HG03442 (cell line): Measurements from ENCODE around the gene TRIM29.

Experiments
- ATAC-seq: cut with Tn5 transposase; IDR thresholded peaks from one replicate; pipeline ENCODE4 v1.9.1; 2021; ENCODE audit warnings: mild to moderate bottlenecking, moderate library complexity; ENCODE audit not compliant: unreplicated experiment

Gene TRIM29

DNA sequence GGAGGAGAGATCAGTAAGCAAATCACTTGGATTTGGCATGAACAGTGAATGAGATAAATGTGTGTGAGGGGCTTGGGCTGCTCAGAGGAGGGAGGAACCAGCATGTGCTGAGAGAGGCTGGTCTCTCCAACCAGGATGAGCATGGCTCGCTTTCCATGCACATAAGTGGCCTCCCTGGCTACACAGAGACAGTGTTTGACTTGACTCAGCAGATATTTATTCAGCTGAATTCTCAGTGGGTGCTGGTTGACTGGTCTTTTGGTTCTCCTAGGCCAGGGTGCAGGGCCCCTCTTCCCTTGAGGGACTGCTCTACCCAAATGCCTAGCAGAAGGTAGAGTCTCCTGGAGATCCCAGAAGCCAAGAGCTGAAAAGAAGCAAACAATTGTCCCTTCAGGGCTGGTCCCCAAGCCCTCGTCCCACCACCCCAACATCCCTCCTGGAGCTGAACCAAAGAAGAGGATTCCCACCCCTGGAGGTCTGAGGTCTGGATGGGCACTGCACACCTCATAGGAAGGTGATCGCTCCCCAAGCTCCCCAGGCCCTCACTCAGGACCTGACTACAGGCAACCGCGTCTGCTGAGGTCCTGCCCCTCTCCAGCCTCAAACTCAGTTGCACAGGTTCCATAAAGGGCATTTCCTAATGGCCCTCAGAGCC is 3.3 kb upstream of the TRIM29 start:
- ATAC-seq, result no peak

- no peak for ATAC-seq
Observed at GRCh38 chr11:120139316-120140069, 1.6 kb upstream of the TRIM29 start.

GRCh38 chr11:120137187-120137610 is 714 bp downstream of the TRIM29 start:
- ATAC-seq, result no peak

GRCh38 chr11:120136356-120136755 is 1.6 kb downstream of the TRIM29 start:
- no peak for ATAC-seq

- no peak for ATAC-seq
Observed at GRCh38 chr11:120135838-120136237, 2.1 kb downstream of the TRIM29 start.

DNA sequence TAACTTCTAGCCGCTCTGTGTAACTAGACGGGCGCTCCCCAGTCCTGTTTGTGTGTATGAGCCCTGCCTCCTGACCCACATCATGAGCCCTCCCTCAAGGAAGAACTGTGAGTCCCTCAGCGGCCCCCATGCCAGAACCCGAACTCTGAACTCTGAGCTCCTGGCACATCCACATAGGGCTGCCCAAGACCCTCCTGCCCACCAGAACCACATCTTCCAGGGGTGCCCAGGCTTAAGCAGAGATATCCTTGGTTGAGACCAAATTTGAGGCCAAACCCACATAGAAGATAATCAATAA is 3.0 kb downstream of the TRIM29 start:
- no peak for ATAC-seq

GRCh38 chr11:120134106-120134930 is 3.6 kb downstream of the TRIM29 start:
- ATAC-seq, result no peak

DNA sequence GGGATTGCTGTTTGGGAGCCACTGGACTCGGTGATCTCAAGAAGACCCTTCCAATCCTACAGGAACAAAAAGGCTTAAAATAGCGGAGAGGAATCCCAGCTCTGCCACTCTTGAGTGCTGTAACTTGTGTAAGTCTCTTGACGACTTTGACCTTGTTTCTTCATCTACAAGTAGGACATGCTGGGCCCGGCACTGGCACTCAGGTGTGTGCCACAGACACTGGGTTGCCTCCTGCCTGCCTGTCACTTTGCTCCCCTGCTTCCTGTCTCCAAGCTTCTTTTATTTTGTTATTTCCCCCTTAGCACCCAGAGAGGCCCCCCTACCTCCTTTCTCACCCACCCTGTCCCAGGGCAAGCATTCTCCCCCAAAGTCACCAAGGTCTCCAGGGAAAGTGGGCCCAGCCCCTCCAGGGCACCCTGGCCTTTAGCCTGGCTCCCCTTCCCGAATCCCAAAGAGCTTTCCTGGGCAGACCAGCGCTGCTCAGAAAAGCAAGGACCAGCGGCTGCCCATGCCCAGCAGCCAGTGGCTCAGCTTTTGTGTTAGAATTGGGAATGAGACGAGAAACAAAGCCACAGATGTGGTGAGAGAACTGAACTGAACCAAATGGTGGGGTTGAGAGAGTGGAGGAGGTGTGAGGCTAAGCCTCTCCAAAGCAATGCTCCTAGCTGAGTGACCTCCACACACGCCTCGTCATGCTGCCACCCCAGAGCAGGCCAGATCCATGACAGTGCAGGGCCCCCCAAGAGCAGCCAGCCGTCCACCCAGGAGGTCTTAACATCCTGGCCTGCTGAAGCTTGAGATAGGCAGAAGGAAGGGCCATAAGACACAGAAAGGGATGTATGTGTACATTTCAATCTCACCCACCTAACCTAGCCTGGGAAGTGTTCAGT is 4.5 kb downstream of the TRIM29 start:
- ATAC-seq, result no peak

- ATAC-seq, result no peak
Observed at GRCh38 chr11:120132645-120133185, 5.2 kb downstream of the TRIM29 start.

GRCh38 chr11:120131941-120132644 is 5.8 kb downstream of the TRIM29 start:
- ATAC-seq, result no peak

DNA sequence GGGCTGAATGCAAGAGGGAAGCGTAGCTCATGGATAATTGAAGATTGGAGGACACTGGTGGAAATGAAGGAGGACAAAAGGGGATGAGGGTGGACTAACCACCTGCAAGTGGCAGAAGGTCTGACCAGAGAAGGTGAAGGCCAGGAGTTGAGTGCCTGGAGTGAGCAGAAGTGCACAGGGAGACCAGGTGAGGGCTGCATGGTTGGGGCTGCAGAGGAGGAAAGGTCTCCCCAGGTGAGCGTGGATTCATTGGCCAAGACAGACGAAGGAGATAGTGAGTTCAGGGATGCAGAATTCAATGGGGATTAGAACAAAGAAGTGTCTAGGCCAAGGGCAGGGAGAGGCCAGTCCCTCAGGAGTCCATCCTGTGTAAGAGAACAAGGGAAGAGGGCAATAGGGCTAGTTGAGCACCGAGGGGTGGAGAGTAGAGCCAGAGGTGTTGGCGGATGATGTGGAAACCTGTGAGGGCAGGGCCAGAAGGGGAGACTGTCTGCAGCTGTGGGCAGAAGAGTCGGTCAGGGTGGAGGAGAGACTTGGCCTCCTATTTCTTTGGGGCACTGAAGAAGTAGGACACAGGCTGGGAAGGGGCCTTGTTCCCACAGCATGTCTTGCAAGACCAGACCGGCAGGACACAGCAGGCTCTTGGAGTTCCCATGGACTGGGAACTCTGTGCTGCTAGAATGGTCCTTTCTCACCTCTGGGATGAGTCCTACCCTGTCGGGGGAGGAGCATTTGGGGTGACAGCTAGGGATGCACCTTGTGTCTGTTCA is 6.7 kb downstream of the TRIM29 start:
- no peak for ATAC-seq

- no peak for ATAC-seq
Observed at GRCh38 chr11:120130176-120130980, 7.5 kb downstream of the TRIM29 start.

DNA sequence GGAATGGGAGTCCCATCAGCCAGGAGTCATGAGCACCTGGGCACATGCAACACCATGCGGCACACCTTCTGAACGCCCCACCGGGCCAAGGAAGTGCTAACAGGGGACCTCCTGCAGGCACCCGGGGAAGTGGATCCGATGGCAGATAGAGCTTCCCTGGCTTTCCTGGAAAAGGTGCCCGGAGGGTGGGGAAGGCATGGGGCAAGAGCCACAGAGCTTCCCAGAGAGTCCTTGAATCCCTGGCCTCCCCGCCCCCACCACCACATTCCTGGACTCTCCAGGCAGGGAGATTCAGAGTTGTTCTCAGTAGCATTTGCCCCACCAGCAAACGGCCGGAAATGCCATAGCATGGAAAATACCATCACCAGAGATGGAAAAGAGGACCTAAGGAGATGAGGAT is 8.3 kb downstream of the TRIM29 start:
- no peak for ATAC-seq

DNA sequence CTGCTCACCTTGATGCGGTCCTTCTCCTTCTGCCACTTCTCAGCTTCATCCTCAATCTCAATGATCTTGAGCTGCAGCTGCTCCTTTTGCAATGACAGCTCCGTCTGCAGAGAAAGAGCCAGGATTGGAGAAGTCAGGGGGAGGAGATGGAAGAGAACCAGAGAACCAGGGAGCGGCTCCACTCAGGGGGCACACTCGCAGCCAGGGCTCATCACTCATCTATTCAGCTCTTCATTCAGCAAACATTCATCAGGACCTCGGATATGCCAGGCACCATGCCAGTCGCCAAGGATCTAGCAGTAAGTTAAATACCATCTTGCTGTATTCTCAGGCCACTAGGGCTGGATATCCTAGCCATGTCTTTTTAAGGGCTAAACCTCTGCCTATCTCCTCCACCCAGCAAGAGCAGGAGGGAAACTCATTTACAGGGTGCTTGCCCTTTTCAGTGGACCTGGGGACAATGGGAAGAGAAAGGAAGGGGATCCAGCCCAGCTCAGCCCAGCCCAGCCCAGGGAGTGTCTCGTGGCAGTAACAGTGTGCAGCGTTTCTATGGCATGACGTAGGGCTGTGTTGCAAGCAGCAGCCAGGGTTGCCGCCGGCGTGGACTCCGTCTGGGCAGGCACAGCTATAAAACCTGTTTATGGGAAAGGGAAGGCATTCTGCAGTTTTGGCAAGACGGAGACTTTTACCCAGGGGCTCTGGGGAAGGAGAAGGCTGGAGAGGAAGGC is 9.4 kb downstream of the TRIM29 start:
- no peak for ATAC-seq

GRCh38 chr11:120127236-120127635 is 10.7 kb downstream of the TRIM29 start:
- ATAC-seq, result no peak

DNA sequence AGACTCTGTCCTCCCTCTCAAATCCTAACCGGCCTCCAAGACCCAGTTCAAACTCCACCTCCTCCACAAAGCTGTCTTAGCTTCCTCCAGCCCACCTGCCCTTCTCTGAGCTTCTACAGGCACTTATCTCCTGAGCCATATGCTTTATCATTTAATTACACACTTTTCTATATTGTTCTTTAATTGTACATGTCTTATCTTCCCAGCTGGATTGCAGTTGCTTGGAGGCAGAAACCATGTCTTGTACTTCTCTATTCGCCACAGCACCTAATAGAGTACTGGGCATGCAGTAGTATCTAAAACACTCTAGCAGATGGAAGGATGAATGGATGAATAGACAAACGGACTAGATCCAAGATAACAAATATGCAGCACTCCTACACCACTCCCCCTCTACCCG is 11.3 kb downstream of the TRIM29 start:
- ATAC-seq, result no peak

- ATAC-seq, result no peak
Observed at GRCh38 chr11:120125509-120125908, 12.4 kb downstream of the TRIM29 start.

DNA sequence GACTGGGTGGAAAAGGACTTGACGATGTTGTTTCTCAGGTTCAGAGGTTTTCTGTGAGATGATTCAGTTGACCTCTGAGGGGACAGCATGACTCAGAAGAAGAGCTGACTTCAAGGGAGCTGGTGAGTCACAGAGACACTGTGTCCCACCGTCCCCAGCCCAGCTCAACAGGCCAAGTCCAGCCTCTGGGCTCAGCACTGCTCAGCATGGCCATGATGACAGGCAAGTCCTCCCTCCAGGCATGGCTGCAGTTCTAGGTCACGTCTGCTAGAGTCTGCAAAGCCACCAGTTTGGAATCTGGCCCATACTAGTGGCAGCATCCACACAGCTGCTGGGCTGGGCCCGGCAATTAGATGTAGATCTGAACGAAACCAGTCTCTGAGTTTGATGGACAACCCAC is 12.9 kb downstream of the TRIM29 start:
- no peak for ATAC-seq
